Heart right ventricle (tissue), 16 donors: ENCODE results near the gene ERVV-1. TPM values are rescaled to one million over a fixed set of nuclear protein-coding genes. Genes with fewer than 3 reads are reported as not detected.
"Not testable (repeated sequence)": the region's sequence is repeated elsewhere in the genome, so short reads cannot be mapped to it uniquely, and the experiment has no call there.

Source experiments
- ATAC-seq, 8 donors: fragments of 200-7000 bp; cut with Tn5 transposase; one replicate each; pipeline ENCODE4 v1.9.1; 2020; ENCODE audit warnings: mild to moderate bottlenecking in 8 of 8, moderate library complexity in 8 of 8, moderate number of reproducible peaks in 1 of 8
- DNase-seq, 2 donors: peaks; one replicate each; pipeline ENCODE4 v3.0.0-alpha.2; 2020
- H3K27ac ChIP-seq, 10 donors: fragments of 200-600 bp; sonication (generic) in 2 of 10; one replicate each; pipeline versions ENCODE4 v1.5.0 to v1.8.0; 2020 to 2022; ENCODE audit warnings: mild to moderate bottlenecking in 3 of 10
- H3K27me3 ChIP-seq, 7 donors: fragments of 200-600 bp; one replicate each; pipeline ENCODE4 v1.8.0; 2021 to 2022; ENCODE audit warnings: mild to moderate bottlenecking in 2 of 7
- H3K36me3 ChIP-seq, 9 donors: fragments of 200-600 bp; sonication (generic) in 1 of 9; one replicate each; pipeline versions ENCODE4 v1.5.0 to v1.8.0; 2020 to 2022; ENCODE audit warnings: mild to moderate bottlenecking in 2 of 9
- H3K4me1 ChIP-seq, 9 donors: fragments of 200-600 bp; sonication (generic) in 1 of 9; one replicate each; pipeline versions ENCODE4 v1.5.0 to v1.8.0; 2020 to 2022; ENCODE audit warnings: mild to moderate bottlenecking in 4 of 9
- H3K4me3 ChIP-seq, 10 donors: fragments of 200-600 bp; sonication (generic) in 2 of 10; one replicate each; pipeline versions ENCODE4 v1.5.0 to v1.8.0; 2020 to 2022; ENCODE audit warnings: mild to moderate bottlenecking in 7 of 10, moderate library complexity in 2 of 10
- H3K9me3 ChIP-seq, 11 donors: fragments of 200-600 bp in 10 of 11; sonication (generic) in 2 of 11; one replicate each; pipeline versions ENCODE4 v1.5.0 to v1.8.0; 2013 to 2022; ENCODE audit warnings: mild to moderate bottlenecking in 2 of 11, control low read depth in 1 of 11, moderate library complexity in 1 of 11
- CTCF ChIP-seq, 9 donors: fragments of 200-600 bp; sonication (generic) in 2 of 9; IDR thresholded peaks; one replicate each; pipeline versions ENCODE4 v1.5.0 to v1.8.0; 2021 to 2022; ENCODE audit warnings: antibody characterized with exemption in 9 of 9, mild to moderate bottlenecking in 5 of 9, moderate library complexity in 1 of 9
- WGBS, 2 donors: extraction: QIAGEN DNeasy Blood & Tissue Kit; methylation state at CpG; one replicate each; pipeline ENCODE4 v1.1.7; 2013; ENCODE audit warnings: inconsistent platforms in 1 of 2; 5-methylcytosine and 5-hydroxymethylcytosine counted together
- intact Hi-C, 10 donors: fragments of 100-400 bp; cut with DNase I; formaldehyde crosslinking; loops; one replicate each; pipeline versions ENCODE4 v1.11.1 to v1.14.2; 2022
- polyA plus RNA-seq, 2 donors: library from polyadenylated mRNA; stranded (reverse); fragments of 200-250 nt; gene quantifications; one replicate each; pipeline ENCODE4 v1.2.3, GENCODE V29; 2013
- total RNA-seq, 10 donors: library from RNA; stranded (reverse); fragmentation: NEBNext Ultra II Directional in 3 of 10; extraction: Animal tissue kit (Norgen Biotek cat#: 25700) in 3 of 10; gene quantifications; one replicate each; pipeline versions ENCODE4 v1.2.1 to v1.2.4, GENCODE V29; 2021 to 2023
- donor health status: Arrhythmogenic right ventricular cardiomyopathy.
- donor health status: ischemic (EF 13 %, LVEDD 7.1; RV severe dilation, severe dysfunction).
- donor health status: healthy with polysubstance abuse.
- donor health status: DM: no; HTN: yes; CAD: no.
- donor health status: DM: no; HTN: no; CAD: no.
- donor health status: ischemic (EF 25% LVEDD 6.9; RV normal size, moderate dysfunction).
- donor health status: ischemic (EF 25% LVEDD 5.7; RV mildly dilated, moderate dysfunction).
- donor health status: healthy.
- donor health status: DM: yes; HTN: yes; CAD: no.
- donor health status: Ischemic cardiomyopathy.
- donor health status: ischemic (EF 35%, LVEDD 5.7; RV mildly dilated, moderate dysfunction).
- donor health status: nonischemic (EF 11% LVEDD 7.7; RV severe dilation, severe dysfunction).
- donor health status: DM: yes; HTN: yes; CAD: no.
- donor health status: PGD.
- donor health status: ischemic (EF 29% LVEDD 5.4; RV normal size, mild dysfunction).
- donor health status: nonischemic (EF 23%, LVEDD 6.1; RV moderate dilation, normal function).

Gene ERVV-1
- total and polyA plus RNA-seq, 12 donors = 0.03 to 0.19 TPM; not detected in 10

- no peak overlapping the region for H3K27ac ChIP-seq
- H3K27me3 ChIP-seq = peaks cover 0 to 11% (median 0%) of the 10 kb centered on the region in 7 donors
- H3K4me1 ChIP-seq = no peaks in the 10 kb centered on the region
- ATAC-seq (no peak), DNase-seq (no peak)
- H3K4me3 ChIP-seq = no peak overlapping the region
- 11 to 24% methylated on average over 1 of the region's 1 CpG for WGBS, 2 donors
- H3K9me3 ChIP-seq = peaks cover 0 to 52% (median 10%) of the 10 kb centered on the region in 11 donors
- intact Hi-C loops = no loop called here
- no peak for TF ChIP-seq CTCF (IDR thresholded peaks at IDR 0.05)
- no peaks in the 10 kb centered on the region for H3K36me3 ChIP-seq
Measured at GRCh38 chr19:53019684-53020083, 6.0 kb downstream of the ERVV-1 start.

- intact Hi-C loops = not testable (repeated sequence)
- 13 to 15% methylated on average over 6 to 7 of the region's 7 CpGs for WGBS, 2 donors
Measured at GRCh38 chr19:53028306-53028705, 14.6 kb downstream of the ERVV-1 start.

GRCh38 chr19:53034054-53034453, 20.3 kb downstream of the ERVV-1 start:
- ATAC-seq (no peak), DNase-seq (no peak)
- no peak for TF ChIP-seq CTCF (IDR thresholded peaks at IDR 0.05)
- Histone ChIP-seq H3K36me3 (no peaks in the 10 kb centered on the region), H3K9me3 (peaks cover 0 to 63% (median 7%) of the 10 kb centered on the region in 11 donors), H3K4me3 (no peak overlapping the region), H3K4me1 (no peaks in the 10 kb centered on the region), H3K27ac (no peak overlapping the region), H3K27me3 (peaks cover 0 to 33% (median 0%) of the 10 kb centered on the region in 7 donors)
- intact Hi-C loops = no loop called here
- WGBS, 2 donors = 95 to 97% methylated on average over 2 of the region's 2 CpGs

More at GRCh38 chr19:53028306-53028705, 14.6 kb downstream of the ERVV-1 start:
- not testable (repeated sequence) for H3K4me1 ChIP-seq, H3K4me3 ChIP-seq, ATAC-seq, H3K36me3 ChIP-seq, H3K27ac ChIP-seq, DNase-seq
- Histone ChIP-seq H3K9me3 (peaks cover 0 to 43% (median 0%) of the 10 kb centered on the region in 11 donors), H3K27me3 (peaks cover 0 to 21% (median 0%) of the 10 kb centered on the region in 7 donors)

GRCh38 chr19:53034948-53035675, 21.4 kb downstream of the ERVV-1 start:
- Histone ChIP-seq H3K36me3 (no peaks in the 10 kb centered on the region), H3K9me3 (peaks cover 0 to 73% (median 7%) of the 10 kb centered on the region in 11 donors), H3K27ac (no peak overlapping the region), H3K4me1 (no peaks in the 10 kb centered on the region), H3K27me3 (peaks cover 0 to 31% (median 0%) of the 10 kb centered on the region in 7 donors), H3K4me3 (no peak overlapping the region)
- TF ChIP-seq CTCF (IDR thresholded peaks at IDR 0.05) = no peak
- intact Hi-C loops = no loop called here
- ATAC-seq (no peak), DNase-seq (no peak)
- 72 to 73% methylated on average over 4 of the region's 4 CpGs for WGBS, 2 donors
